Activated naive CD4-positive, alpha-beta T cell treated with anti-CD3 and anti-CD28 coated beads, Interleukin-2, amount 50 U/mL, for 72 hours (primary cell): ENCODE data around the gene SETDB1. TPM values are rescaled to one million over a fixed set of nuclear protein-coding genes. Genes with fewer than 3 reads are reported as not detected.
"Not testable (repeated sequence)": the region's sequence is repeated elsewhere in the genome, so short reads cannot be mapped to it uniquely, and the experiment has no call there.

Experiments
- ATAC-seq, 2 donors: fragments of 150-1000 bp; cut with Tn5 transposase; 2 replicates each; pipeline ENCODE4 v1.10.0; 2021; ENCODE audit warnings: mild to moderate bottlenecking in 2 of 2, moderate library complexity in 2 of 2
- DNase-seq, 2 donors: peaks; one replicate each; pipeline ENCODE4 v3.0.0; 2021 to 2022; ENCODE audit warnings: low spot score in 2 of 2
- H3K27ac Mint-ChIP-seq, 2 donors: one replicate each; pipeline ENCODE4 v1.8.0; 2022; ENCODE audit warnings: mild to moderate bottlenecking in 2 of 2, mixed read lengths in 2 of 2
- H3K36me3 Mint-ChIP-seq, 2 donors: one replicate each; pipeline ENCODE4 v1.8.0; 2022; ENCODE audit warnings: mixed read lengths in 2 of 2
- H3K9me3 Mint-ChIP-seq, 2 donors: one replicate each; pipeline ENCODE4 v1.8.0; 2022; ENCODE audit warnings: mixed read lengths in 2 of 2
- total RNA-seq, 2 donors: library from RNA; stranded (reverse); gene quantifications; one replicate each; pipeline ENCODE4 v1.2.3, GENCODE V29; 2022

The SETDB1 gene
- total RNA-seq: 10 to 100 TPM; 57.4 to 73.6 TPM

DNA sequence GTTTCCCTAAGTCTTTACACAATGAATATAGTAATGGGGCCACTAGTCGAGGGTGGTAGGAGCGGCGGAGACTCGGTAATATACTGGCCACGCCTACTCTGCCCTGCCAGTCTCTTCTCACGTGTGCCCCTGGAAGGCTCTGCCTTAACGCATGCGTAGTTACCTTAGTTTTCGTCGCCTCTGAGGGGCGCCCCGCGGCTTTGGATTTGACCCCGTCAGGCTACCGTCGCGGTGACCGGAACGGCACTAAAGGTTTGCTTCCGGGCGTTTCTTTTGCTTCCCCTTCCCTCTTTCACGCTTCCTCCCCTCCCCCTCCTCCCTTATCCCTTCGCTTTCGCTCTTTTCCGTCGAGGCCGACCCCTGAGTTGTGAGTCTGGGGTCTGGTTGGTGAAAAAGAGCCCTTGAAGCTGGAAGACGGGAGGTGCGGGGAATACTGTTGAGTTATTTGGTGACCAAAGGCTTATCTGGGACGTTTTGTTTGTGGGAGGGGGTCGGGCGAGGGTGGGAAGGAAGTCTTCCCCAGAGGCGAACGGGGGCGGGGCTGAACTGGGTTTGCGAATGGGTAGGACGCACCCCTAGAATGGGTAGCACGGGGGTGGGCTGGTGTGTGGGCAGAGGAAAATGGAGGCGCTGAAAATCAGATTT is at the start of gene SETDB1:
TSS of gene SETDB1 (plus strand) at position 267 of the 645 bp plus-strand sequence. CDS start 1,352 bp downstream, outside the sequence.
- peak; percentile 92 to 96 for DNase-seq
- H3K27ac Mint-ChIP-seq: peak within 1 kb of the TSS; percentile 93 to 95
- ATAC-seq: peak; percentile 82 to 86
- peaks cover 29 to 40% of the 10 kb centered on the region in 2 donors for H3K36me3 Mint-ChIP-seq
- peaks cover 0 to 4% of the 10 kb centered on the region in 2 donors for H3K9me3 Mint-ChIP-seq

DNA sequence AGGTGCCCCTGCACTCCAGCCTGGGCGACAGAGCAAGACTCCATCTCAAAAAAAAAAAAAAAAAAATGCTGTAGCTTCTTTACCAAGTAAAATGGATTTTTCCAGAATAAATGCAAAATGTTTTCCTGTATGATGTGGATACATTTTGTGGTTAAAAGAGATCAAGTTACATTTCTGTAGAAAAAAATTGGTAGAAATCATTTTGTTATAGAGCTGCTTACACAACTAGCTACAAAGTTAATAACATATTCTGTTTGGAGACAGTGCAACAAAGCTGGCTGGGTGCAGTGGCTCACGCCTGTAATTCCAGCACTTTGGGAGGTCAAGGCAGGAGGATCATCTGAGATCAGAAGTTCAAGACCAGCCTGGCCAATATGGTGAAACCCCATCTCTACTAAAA is 47.2 kb upstream of the SETDB1 start:
- DNase-seq, ATAC-seq, H3K36me3 Mint-ChIP-seq, H3K27ac Mint-ChIP-seq, H3K9me3 Mint-ChIP-seq: not testable (repeated sequence)

DNA sequence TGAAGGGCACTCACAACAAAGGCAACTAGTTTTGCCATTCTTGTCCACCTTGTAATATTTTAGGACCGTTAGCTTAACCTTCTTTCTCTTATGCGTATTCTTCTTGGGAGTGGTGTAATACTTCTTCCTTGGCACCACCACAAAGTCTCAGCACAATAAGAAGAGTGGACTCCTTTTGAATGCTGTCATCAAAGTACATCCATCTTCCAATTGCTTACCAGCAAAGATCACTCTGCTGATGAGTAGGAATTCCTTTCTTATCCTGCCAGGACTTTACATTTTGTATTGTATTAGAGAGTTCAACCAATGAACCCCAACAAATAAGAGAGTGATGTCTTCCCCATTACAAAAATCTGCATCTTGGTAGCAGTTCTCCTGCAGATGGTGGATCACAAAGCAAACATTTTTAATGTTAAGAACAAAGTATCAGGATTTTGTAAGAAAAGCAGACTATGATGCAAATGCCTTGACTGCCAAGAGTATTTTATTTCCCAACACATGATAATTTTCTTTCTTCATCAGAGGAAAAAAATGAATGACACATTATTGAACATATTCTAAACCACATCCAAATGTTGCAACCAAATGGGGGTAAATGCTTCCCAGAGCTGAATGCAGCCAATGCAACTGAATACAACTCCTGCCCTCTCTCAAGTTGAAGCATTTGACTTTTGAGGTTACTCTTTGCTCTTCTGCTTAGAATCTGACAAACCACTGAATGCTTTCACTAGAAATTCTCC is 44.7 kb upstream of the SETDB1 start:
- ATAC-seq: no peak
- Mint-ChIP-seq H3K27ac (no peak overlapping the region), H3K36me3 (no peaks in the 10 kb centered on the region), H3K9me3 (no peaks in the 10 kb centered on the region)
- no peak for DNase-seq

DNA sequence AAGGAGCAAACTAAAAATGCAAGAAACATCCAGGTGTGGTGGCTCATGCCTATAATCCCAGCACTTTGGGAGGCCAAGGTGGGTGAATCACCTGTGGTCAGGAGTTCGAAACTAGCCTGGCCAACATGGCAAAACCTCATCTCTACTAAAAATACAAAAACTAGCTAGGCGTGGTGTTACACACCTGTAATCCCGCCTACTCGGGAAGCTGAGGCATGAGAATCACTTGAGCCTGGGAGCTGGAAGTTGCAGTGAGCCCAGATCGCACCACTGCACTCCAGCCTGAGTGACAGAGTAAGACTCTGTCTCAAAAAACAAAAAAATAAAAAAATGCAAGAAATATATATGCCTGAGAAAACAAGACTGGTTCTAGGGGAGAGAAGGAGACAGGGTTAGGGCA is 43.0 kb upstream of the SETDB1 start:
- H3K27ac Mint-ChIP-seq: peak overlapping the region in 1 of 2 donors; percentile 2
- H3K9me3 Mint-ChIP-seq, H3K36me3 Mint-ChIP-seq, ATAC-seq, DNase-seq: not testable (repeated sequence)

DNA sequence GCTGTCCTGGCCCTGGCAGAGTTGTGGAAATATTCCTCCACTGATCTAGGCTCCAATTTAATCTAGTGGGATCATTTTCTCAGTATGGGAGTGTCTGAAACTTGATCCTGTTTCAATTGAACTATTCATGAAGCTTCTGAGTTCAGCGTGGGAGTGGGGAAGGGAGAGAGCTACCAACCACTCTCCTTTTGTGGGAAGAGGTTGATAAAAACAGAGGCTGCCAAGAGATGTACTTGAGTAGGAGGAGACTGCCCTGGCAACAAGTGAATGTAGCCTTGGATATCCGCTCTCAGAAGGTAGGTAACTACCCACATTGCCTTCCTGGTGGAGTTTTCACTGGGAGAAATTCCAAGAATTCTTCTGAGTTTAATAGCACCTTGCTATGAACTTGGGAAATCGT is 39.1 kb upstream of the SETDB1 start, which contains the start of gene CTXND2:
TSS of gene CTXND2 (plus strand) at position 119 of the 400 bp plus-strand sequence. CDS start 25,179 bp downstream, outside the sequence.
- no peak within 1 kb of the TSS for H3K27ac Mint-ChIP-seq
- ATAC-seq (no peak), DNase-seq (no peak)
- H3K9me3 Mint-ChIP-seq: peaks cover 0 to 4% of the 10 kb centered on the region in 2 donors
- no peaks in the 10 kb centered on the region for H3K36me3 Mint-ChIP-seq

DNA sequence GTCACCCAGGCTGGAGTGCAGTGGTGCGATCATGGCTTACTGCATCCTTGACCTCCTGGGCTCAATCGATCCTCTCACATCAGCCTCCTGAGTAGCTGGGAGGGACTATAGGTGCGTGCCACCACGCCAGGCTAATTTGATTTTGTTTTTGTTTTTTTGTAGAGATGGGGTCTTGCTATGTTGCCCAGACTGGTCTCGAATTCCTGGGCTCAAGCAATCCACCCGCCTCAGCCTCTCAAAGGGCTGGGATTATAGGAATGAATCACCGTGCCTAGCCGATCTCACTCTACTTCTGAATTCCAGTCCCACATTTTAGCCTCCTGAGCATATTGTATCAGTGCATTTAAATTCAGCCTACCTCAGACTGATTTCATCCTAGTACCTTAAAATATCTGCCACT is 37.4 kb upstream of the SETDB1 start:
- DNase-seq (no peak), ATAC-seq (no peak)
- H3K9me3 Mint-ChIP-seq: peaks cover 0 to 4% of the 10 kb centered on the region in 2 donors
- H3K27ac Mint-ChIP-seq: no peak overlapping the region
- no peaks in the 10 kb centered on the region for H3K36me3 Mint-ChIP-seq

DNA sequence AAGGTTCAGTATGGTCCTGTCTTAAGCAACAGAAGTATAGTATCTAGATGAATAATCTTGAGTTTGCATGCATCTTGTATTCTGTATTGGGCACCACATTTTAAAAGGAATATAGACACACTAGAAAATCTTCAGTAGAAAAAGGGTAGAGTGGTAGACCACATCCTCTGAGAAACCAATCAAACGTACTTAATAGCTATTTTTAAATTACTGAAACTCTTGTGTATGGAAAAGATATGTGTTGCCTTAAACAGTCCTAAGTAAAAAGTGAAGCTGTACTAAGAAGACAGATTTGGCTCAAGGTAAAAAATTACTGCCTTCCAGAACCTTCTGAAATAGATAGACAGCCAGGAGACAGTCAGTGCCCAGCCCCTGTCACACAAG is 36.1 kb upstream of the SETDB1 start:
- ATAC-seq (peak; percentile 94), DNase-seq (no peak)
- H3K36me3 Mint-ChIP-seq: no peaks in the 10 kb centered on the region
- peak overlapping the region in 1 of 2 donors; percentile 75 for H3K27ac Mint-ChIP-seq
- peaks cover 0 to 4% of the 10 kb centered on the region in 2 donors for H3K9me3 Mint-ChIP-seq

DNA sequence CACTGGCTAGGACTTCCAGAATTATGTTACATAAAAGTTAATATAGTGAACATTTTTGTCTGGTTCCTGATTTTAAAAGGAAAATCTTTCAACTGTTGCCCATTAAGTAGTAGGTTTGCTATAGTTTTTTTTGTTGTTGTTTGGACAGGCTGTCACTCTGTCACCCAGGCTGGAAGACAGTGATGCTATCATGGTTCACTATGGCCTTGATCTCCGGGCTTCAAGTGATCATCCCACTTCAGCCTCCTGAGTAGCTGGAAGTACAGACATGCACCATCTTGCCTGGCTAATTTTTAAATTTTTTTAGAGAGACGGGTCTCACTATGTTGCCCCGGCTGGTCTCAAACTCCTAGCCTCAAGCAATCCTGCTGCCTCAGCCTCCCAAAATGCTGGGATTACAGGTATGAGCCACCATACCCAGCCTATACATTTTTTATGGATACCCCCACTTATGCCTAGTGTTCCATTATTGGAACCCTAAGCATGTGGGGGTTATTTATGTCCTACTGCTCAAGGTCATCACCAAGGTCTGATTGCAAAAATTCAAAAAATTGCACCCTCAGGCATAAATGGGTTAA is 32.7 kb upstream of the SETDB1 start:
- DNase-seq (no peak), ATAC-seq (no peak)
- Mint-ChIP-seq H3K27ac (no peak overlapping the region), H3K36me3 (no peaks in the 10 kb centered on the region), H3K9me3 (peaks cover 0 to 4% of the 10 kb centered on the region in 2 donors)

DNA sequence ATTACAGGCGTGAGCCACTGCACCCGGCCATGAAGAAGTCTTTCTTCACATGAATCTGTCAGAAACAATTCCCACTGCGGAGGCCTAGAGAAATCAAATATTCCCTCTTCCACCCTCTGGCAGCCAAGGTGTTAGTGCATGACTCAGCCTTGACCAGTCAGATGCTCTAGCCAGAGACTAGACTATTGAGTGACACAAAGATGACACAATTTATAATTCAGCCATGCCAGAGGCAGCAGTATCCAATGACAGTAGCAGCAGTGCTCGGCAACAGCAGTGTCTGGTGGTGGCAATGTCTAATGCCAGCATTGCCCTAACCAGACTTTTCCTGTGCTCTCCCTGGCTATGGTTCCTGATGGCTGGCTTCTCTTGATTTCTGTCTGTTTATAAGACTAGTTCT is 30.5 kb upstream of the SETDB1 start:
- Mint-ChIP-seq H3K27ac (no peak overlapping the region), H3K9me3 (no peaks in the 10 kb centered on the region), H3K36me3 (no peaks in the 10 kb centered on the region)
- peak in 1 of 2 donors; percentile 37 for ATAC-seq
- DNase-seq: no peak

DNA sequence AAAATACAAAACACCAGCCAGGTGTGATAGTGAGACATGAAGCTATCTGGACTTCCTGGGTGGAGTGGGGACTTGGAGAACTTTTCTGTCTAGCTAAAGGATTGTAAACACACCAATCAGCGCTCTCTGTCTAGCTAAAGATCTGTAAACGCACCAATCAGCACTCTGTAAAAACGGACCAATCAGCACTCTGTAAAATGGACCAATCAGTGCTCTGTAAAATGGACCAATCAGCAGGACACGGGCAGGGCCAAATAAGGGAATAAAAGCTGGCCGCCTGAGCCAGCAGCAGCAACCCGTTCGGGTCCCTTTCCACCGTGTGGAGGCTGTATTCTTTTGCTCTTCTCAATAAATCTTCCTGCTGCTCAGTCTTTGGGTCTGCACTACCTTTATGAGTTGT is 26.4 kb upstream of the SETDB1 start:
- ATAC-seq, H3K36me3 Mint-ChIP-seq, H3K27ac Mint-ChIP-seq, H3K9me3 Mint-ChIP-seq, DNase-seq: not testable (repeated sequence)

DNA sequence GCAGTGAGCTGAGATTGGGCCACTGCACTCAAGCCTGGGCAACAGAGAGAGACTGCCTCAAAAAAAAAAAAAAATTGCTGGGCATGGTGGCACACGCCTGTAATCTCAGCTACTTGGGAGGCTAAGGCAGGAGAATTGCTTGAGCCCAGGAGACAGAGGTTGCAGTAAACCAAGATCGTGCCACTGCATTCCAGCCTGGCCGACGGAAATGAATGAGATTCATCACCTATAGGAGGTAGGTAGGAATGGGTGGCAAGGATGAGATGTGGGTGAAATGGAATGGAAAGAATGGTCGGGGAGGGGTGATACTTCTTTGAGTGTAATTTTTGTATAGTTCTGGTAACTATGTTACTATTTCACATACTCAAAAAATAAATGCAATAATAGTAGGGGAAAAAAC is 23.8 kb upstream of the SETDB1 start:
- ATAC-seq (no peak), DNase-seq (no peak)
- Mint-ChIP-seq H3K9me3 (no peaks in the 10 kb centered on the region), H3K27ac (no peak overlapping the region), H3K36me3 (no peaks in the 10 kb centered on the region)

DNA sequence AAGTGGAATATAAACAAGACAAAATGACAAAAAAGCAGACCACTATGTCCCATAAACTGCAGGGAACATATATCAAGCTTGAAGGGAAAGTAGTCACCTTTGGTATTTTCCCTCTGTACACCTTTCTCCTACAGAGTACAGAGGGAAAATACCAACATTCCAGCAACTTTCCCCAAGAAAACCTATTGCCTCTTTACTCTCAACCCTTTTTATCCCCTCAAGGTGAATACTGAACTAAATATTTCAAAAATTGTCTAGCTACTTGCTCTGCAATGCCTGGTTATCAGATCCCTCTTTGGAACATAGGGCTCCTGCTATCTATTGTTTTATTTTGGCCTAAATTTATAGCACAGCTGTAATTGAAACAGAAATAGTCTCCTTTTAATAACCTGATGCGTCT is 23.4 kb upstream of the SETDB1 start:
- DNase-seq (no peak), ATAC-seq (no peak)
- H3K27ac Mint-ChIP-seq: no peak overlapping the region
- H3K9me3 Mint-ChIP-seq: no peaks in the 10 kb centered on the region
- no peaks in the 10 kb centered on the region for H3K36me3 Mint-ChIP-seq

DNA sequence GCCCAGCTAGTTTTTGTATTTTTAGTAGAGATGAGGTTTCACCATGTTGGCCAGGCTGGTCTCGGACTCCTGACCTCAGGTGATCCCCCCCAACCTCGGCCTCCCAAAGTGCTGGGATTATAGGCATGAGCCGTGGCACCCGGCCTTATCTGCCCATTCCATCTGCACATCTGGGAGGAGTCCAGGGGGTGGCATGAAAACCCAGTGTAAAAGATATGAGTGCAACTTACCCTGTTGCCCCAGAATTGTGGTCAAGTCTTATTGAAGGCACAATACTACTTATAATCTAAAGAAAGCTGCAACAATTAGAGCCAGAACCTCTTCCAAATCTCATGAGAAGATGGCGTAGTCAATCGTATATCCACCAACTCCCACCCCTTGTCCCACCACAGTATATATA is 20.9 kb upstream of the SETDB1 start:
- ATAC-seq (no peak), DNase-seq (no peak)
- no peak overlapping the region for H3K27ac Mint-ChIP-seq
- peaks cover 0 to 5% of the 10 kb centered on the region in 2 donors for H3K36me3 Mint-ChIP-seq
- H3K9me3 Mint-ChIP-seq: no peaks in the 10 kb centered on the region

DNA sequence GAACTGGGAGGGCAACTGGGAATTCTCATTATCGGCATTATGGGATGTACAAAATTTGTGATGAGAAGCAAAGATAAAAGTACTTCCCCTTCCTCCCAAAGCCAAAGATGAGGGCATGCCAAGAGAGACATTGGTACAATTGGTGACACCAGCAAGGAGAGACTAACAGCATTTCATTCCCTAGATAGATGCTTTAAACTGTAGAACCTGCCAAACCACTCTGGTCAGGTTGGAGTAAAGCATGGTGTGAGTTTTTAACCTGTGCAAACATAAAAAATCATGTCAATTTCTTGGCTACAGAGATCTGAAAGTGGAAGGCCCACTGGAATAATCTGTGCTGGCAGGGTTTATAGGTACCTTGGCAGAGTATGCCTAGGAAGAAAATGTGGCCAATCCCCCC is 19.8 kb upstream of the SETDB1 start:
- ATAC-seq (no peak), DNase-seq (no peak)
- peaks cover 0 to 5% of the 10 kb centered on the region in 2 donors for H3K36me3 Mint-ChIP-seq

DNA sequence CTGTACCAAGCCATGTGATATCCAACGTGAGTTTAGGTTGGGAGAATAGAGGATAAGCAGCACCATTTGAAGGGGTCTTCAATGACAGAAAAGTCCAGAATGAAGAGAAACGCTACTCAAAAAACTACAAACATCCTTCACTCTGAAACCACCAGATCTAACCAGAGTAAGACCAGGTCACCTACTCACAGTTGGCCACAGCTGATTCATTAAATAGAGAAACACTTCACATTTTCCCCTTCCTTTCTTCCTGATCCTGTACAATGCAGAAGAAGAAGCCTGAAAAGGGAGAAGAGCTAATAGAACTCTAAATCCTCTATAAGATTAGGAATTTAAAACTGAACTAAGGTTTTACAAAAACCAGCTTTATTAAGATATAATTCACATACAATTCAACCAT is 19.4 kb upstream of the SETDB1 start:
- peak in 1 of 2 donors; percentile 53 for ATAC-seq
- peaks cover 0 to 5% of the 10 kb centered on the region in 2 donors for H3K36me3 Mint-ChIP-seq
- H3K9me3 Mint-ChIP-seq: no peaks in the 10 kb centered on the region
- no peak for DNase-seq
- no peak overlapping the region for H3K27ac Mint-ChIP-seq

More for the DNA sequence above, 19.8 kb upstream of the SETDB1 start:
- Mint-ChIP-seq H3K9me3 (no peaks in the 10 kb centered on the region), H3K27ac (no peak overlapping the region)

DNA sequence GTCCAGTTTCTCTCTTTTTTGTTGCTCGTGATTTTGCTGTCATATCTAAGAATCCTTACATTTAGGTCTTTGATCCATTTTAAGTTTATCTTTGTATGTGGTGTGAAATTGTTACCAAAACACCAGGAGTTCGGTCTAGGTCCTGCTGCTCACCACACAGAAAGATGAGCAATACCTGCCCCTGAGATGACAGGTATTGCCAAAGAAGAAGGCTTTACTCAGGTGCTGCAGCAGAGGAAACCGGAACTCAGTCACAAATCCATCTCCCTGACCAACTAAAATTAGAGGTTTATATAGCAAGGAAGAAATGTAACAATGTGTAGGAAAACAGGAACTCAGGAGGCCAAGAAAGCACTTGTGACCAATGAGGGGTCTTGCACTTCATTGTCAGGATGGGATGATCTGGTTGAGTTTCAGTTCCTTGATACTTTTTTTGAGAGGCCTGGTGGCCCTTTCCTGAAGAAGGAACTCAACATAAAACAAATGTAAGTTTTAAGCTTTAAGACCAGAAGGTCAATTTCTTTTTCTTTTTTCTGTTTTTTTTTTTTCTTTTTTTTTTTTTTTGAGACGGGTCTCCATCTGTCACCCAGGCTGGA is 16.5 kb upstream of the SETDB1 start:
- peaks cover 0 to 5% of the 10 kb centered on the region in 2 donors for H3K36me3 Mint-ChIP-seq
- no peak overlapping the region for H3K27ac Mint-ChIP-seq
- H3K9me3 Mint-ChIP-seq: no peaks in the 10 kb centered on the region
- ATAC-seq: no peak
- no peak for DNase-seq

DNA sequence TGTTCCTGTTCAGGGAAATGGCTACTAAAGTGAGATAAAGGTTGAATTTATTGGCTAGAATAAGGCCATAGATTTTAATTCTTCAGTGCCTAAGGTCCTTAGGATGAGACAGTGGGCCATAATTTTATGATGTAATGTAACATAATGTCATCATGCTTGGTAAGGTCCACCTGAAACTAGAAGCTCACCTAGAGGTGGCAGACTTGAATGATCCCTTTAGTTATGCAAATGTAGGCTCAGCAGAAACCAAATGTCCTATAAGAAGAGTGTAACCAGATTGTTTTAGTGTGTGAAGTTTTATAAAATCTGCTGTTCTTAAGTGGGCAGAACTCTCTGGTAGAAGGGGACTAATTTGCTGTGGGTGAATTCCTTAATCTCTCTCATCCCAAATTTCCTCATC is 13.5 kb upstream of the SETDB1 start:
- DNase-seq (no peak), ATAC-seq (no peak)
- Mint-ChIP-seq H3K27ac (no peak overlapping the region), H3K9me3 (no peaks in the 10 kb centered on the region), H3K36me3 (peaks cover 0 to 5% of the 10 kb centered on the region in 2 donors)
